Measurements from ENCODE around the gene METAP1D.
"Not testable (repeated sequence)": the region's sequence is repeated elsewhere in the genome, so short reads cannot be mapped to it uniquely, and the experiment has no call there.

METAP1D gene

DNA sequence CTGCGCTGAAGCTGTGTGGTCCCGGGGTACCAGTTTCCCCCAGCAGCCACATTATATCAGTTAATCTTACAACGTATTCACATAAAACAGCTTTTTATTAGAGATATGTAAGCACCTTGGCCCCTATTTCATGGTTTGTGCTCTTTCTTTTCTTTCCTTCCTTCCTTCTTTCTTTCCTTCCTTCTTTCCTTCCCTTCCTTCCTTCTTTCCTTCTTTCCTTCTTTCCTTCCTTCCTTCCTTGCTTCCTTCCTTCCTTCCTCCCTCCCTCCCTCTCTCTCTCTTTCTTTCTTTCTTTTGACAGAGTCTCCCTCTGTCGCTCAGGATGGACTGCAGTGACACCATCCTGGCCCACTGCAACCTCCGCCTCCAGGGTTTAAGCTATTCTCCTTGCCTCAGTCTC, 3.7 kb upstream of the METAP1D start:
- intact Hi-C loops (cut with DNase I; ENCODE audit: low total_unique reads) = no loop called here
- DNase-seq = no peak
- Histone ChIP-seq H3K27me3 (peaks cover 0 to 2% of the 10 kb centered on the region in 2 donors), H3K27ac (no peak overlapping the region), H3K4me3 (no peak overlapping the region), H3K36me3 (no peaks in the 10 kb centered on the region), H3K9me3 (no peaks in the 10 kb centered on the region), H3K4me1 (peaks cover 0 to 11% (median 3%) of the 10 kb centered on the region in 4 donors)
- TF ChIP-seq, protein P1, sequence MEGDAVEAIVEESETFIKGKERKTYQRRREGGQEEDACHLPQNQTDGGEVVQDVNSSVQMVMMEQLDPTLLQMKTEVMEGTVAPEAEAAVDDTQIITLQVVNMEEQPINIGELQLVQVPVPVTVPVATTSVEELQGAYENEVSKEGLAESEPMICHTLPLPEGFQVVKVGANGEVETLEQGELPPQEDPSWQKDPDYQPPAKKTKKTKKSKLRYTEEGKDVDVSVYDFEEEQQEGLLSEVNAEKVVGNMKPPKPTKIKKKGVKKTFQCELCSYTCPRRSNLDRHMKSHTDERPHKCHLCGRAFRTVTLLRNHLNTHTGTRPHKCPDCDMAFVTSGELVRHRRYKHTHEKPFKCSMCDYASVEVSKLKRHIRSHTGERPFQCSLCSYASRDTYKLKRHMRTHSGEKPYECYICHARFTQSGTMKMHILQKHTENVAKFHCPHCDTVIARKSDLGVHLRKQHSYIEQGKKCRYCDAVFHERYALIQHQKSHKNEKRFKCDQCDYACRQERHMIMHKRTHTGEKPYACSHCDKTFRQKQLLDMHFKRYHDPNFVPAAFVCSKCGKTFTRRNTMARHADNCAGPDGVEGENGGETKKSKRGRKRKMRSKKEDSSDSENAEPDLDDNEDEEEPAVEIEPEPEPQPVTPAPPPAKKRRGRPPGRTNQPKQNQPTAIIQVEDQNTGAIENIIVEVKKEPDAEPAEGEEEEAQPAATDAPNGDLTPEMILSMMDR (IDR thresholded peaks at IDR 0.05) = no peak

DNA sequence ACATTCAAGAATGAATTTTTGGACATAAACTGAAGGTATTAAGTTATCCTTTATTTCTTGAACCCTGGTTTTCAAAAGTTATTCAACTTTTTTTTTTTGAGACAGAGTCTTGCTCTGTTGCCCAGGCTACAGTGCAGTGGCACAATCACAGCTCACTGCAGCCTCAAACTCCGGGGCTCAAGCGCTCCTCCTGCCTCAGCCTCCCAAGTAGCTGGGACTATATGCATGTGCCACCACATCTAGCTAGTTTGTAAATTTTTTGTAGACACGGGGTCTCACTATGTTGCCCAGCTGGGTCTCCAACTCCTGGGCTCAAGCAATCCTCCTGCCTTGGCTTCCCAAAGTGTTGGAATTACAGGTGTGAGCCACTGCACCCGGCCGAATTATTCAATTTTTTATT, 2.7 kb upstream of the METAP1D start:
- H3K9me3 ChIP-seq; intact Hi-C loops (cut with DNase I; ENCODE audit: low total_unique reads); H3K36me3 ChIP-seq; H3K27ac ChIP-seq; DNase-seq; H3K4me3 ChIP-seq; H3K27me3 ChIP-seq: not testable (repeated sequence)
- H3K4me1 ChIP-seq = peaks cover 0 to 11% (median 3%) of the 10 kb centered on the region in 4 donors

DNA sequence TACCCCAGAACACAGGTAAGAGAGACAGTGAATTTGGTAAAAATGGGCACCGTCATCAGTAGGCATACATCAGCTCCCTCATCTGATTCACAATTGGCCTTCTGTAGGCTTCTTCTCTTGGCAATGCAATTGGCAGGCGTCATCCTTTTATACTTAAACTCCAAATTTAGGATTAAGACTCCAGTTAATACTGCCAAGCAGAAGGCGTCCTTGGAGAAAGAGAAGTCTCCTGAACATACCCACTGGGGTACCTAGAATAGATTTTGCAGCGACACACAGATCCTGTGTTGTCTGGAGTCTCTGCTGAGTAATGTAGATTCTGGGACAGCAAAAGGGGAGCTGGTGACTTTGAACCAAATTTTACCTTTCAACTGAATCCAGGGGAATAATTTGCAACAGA, 592 bp upstream of the METAP1D start:
- H3K4me3 ChIP-seq = peak overlapping the region; percentile 59 to 60
- intact Hi-C loops (cut with DNase I; ENCODE audit: low total_unique reads) = no loop called here

DNA sequence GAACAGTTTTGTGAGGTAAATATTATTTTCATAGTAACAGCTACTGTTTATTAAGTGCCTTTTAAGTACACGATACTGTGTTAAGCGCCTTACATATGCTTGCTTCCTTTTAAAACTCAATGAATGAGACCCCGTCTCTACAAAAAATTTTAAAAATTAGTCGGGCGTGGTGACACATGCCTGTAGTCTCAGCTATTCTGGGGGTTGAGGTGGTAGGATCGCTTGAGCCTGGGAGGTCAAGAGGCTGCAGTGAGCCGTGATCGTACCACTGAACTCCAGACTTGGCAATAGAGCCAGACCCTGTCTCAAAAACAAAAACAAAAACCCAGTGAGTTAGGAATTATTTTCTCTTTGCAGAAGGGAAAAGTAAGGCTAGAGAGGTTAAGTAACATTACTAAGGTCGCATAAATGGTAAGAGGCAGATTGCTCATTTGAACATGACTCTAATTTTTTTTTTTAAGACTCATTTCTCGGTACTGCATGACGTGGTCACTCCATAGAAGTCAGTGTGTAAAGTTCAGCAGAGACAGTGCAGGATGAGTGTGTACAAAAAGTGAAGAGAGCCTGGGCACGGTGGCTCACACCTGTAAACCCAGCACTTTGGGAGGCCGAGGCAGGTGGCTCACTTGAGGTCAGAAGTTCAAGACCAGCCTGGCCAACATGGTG, 1.1 kb downstream of the METAP1D start:
- intact Hi-C loops (cut with DNase I; ENCODE audit: low total_unique reads) = loop anchor here (5.0 kb wide), 1 partner anchor 96 kb away; no protein-coding TSS in a partner anchor
- Histone ChIP-seq H3K4me3 (no peak overlapping the region), H3K9me3 (no peaks in the 10 kb centered on the region), H3K27ac (no peak overlapping the region), H3K27me3 (peaks cover 0 to 2% of the 10 kb centered on the region in 2 donors), H3K36me3 (no peaks in the 10 kb centered on the region), H3K4me1 (peaks cover 0 to 11% (median 3%) of the 10 kb centered on the region in 4 donors)
- TF ChIP-seq, protein P1 (IDR thresholded peaks at IDR 0.05) = no peak
- no peak for DNase-seq

More for the DNA sequence above, 592 bp upstream of the METAP1D start:
- TF ChIP-seq, protein P1 (IDR thresholded peaks at IDR 0.05) = no peak
- Histone ChIP-seq H3K36me3 (no peaks in the 10 kb centered on the region), H3K27me3 (peaks cover 0 to 2% of the 10 kb centered on the region in 2 donors), H3K9me3 (no peaks in the 10 kb centered on the region), H3K4me1 (peaks cover 0 to 11% (median 3%) of the 10 kb centered on the region in 4 donors), H3K27ac (no peak overlapping the region)
- DNase-seq = no peak

DNA sequence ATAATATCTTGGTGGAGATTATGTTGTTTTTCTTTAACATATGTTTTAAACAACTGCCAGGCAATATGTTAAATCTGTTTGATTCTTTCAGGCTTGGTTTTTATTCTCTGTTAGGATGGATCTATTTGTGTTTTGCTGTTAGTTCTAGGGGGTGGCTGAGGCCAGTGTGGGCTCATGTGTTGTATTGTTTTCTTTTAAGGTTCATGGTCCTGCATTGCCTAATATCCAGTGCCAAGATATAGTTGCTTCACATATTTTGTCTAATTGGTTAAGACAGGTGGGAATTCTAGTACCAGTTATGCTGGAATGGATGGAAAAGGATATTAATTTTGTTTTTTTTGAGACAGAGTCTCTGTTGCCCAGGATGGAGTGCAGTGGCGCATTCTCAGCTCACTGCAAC, 7.6 kb downstream of the METAP1D start:
- DNase-seq = no peak
- Histone ChIP-seq H3K4me1 (no peaks in the 10 kb centered on the region), H3K36me3 (no peaks in the 10 kb centered on the region), H3K27ac (no peak overlapping the region), H3K9me3 (no peaks in the 10 kb centered on the region), H3K4me3 (no peak overlapping the region), H3K27me3 (no peaks in the 10 kb centered on the region)
- intact Hi-C loops (cut with DNase I; ENCODE audit: low total_unique reads) = no loop called here
- TF ChIP-seq, protein P1 (IDR thresholded peaks at IDR 0.05) = no peak

DNA sequence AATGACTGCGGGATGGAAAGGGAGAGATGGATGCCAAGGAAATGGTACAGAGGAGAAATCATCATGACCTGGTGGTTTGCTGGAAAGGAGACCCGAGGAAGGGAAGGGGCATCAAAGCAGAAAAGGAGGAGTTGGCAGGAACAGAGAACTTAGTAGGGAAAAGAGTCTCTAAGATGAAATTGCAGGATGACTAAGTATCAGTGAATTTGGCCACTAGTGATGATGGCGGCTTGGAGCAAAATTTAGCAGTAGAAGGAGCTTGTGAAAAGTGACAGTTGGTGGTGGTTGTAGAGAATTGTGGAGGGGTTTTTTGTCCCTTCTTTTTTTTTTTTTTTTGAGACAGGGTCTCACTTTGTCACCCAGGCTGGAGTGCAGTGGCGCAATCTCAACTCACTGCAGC, 10.1 kb downstream of the METAP1D start:
- no peak for DNase-seq
- intact Hi-C loops (cut with DNase I; ENCODE audit: low total_unique reads) = no loop called here
- TF ChIP-seq, protein P1 (IDR thresholded peaks at IDR 0.05) = no peak

More for the DNA sequence above, 10.1 kb downstream of the METAP1D start:
- no peaks in the 10 kb centered on the region for H3K36me3 ChIP-seq
- no peak overlapping the region for H3K27ac ChIP-seq
- H3K4me3 ChIP-seq = no peak overlapping the region
- H3K9me3 ChIP-seq = no peaks in the 10 kb centered on the region
- no peaks in the 10 kb centered on the region for H3K27me3 ChIP-seq
- no peaks in the 10 kb centered on the region for H3K4me1 ChIP-seq
